Glomerular visceral epithelial cell (primary cell): ENCODE data around the gene BRD9.

Source experiments
- DNase-seq: peaks from one replicate; pipeline ENCODE4 v3.0.0-alpha.2; 2016; ENCODE audit errors: extremely low spot score

Gene BRD9

GRCh38 chr5:878125-878524, 14.5 kb downstream of the BRD9 start:
- DNase-seq = no peak

- no peak for DNase-seq
Observed at GRCh38 chr5:876398-877365, 15.9 kb downstream of the BRD9 start.

- DNase-seq = no peak
Observed at GRCh38 chr5:875931-876330, 16.7 kb downstream of the BRD9 start.

- no peak for DNase-seq
Observed at GRCh38 chr5:873328-873727, 19.3 kb downstream of the BRD9 start.

GRCh38 chr5:872301-872700, 20.3 kb downstream of the BRD9 start:
- no peak for DNase-seq

GRCh38 chr5:871596-872298, 20.9 kb downstream of the BRD9 start:
- no peak for DNase-seq

GRCh38 chr5:870956-871355, 21.6 kb downstream of the BRD9 start:
- DNase-seq = no peak

GRCh38 chr5:868428-869135, 24.0 kb downstream of the BRD9 start:
- DNase-seq = no peak

- no peak for DNase-seq
Observed at GRCh38 chr5:867300-867870, 25.2 kb downstream of the BRD9 start.

- DNase-seq = no peak
Observed at GRCh38 chr5:865771-866170, 26.8 kb downstream of the BRD9 start.

- DNase-seq = no peak
Observed at GRCh38 chr5:865168-865521, 27.5 kb downstream of the BRD9 start.

- DNase-seq = no peak
Observed at GRCh38 chr5:864492-865167, 28.0 kb downstream of the BRD9 start.

GRCh38 chr5:863244-863805, 29.3 kb downstream of the BRD9 start:
- DNase-seq = no peak

- peak; percentile 57 for DNase-seq
Observed at GRCh38 chr5:862367-863243, 30.0 kb downstream of the BRD9 start.

- no peak for DNase-seq
Observed at GRCh38 chr5:861442-862366, 30.9 kb downstream of the BRD9 start.

- no peak for DNase-seq
Observed at GRCh38 chr5:860506-861150, 32.0 kb downstream of the BRD9 start.

- DNase-seq = no peak
Observed at GRCh38 chr5:859798-860296, 32.8 kb downstream of the BRD9 start.

- DNase-seq = no peak
Observed at GRCh38 chr5:859391-859790, 33.2 kb downstream of the BRD9 start.
